Astrocyte of the spinal cord (primary cell): Measurements from ENCODE around the gene TBX5.

ENCODE experiments used
- DNase-seq: peaks from one replicate; pipeline ENCODE4 v3.0.0; 2011; ENCODE audit warnings: low read depth, low spot score
- H3K4me3 ChIP-seq: 2 replicates; pipeline ENCODE4 v1.5.1; 2011; ENCODE audit warnings: low read depth, mild to moderate bottlenecking, low read length, moderate library complexity
- in situ Hi-C: cut with HindIII; loops from 2 replicates; pipeline ENCODE4 v1.10.0; 2017; ENCODE audit warnings: low sequenced_read_pairs
- TF ChIP-seq, protein P1 (sequence below): IDR thresholded peaks from 2 replicates; pipeline ENCODE4 v1.5.1; 2012; ENCODE audit warnings: low read depth, mild to moderate bottlenecking, low read length, inconsistent platforms

Gene TBX5

DNA sequence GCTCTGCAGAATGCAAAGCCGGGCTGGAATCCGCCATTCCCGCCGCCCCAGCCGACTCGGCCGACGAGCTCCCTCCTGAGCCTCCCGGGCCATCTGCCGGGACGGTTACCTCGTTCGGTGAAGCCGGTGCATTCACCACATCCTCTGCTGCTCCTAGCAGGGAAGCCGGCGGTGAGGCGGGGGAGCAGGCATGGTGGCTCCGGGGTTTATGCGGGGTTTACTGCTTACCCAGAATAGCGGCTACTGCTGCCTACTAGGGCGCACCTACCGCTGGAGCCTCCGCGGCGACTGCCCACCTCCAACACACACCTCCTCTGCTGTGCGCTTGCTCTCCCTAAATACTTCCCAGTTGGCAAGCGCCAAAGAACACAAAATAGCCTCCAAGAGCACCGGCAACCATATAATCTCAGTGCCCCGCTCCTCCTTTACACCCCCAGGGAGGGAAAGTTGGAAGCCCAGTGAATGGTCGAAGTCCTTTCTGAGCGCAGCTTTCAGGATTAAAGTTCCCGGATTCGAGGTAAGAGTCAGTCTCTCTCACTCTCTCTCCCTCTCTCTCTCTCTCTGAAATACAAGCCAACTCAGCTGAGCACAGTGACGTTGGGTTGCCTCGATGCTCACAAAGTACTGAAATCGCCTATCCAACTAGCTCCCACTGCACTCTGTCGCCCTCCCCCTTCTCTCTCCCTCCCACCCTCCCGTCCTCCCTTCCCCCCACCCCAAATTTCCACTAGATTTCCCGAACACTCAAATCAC lies at the start of gene TBX5:
TSS of gene TBX5 (minus strand) at position 626 of the 753 bp plus-strand sequence. CDS start 2,246 bp downstream, outside the sequence.
- no peak within 1 kb of the TSS for H3K4me3 ChIP-seq
- DNase-seq = no peak
- in situ Hi-C loops = no loop called here
- TF ChIP-seq, protein P1, sequence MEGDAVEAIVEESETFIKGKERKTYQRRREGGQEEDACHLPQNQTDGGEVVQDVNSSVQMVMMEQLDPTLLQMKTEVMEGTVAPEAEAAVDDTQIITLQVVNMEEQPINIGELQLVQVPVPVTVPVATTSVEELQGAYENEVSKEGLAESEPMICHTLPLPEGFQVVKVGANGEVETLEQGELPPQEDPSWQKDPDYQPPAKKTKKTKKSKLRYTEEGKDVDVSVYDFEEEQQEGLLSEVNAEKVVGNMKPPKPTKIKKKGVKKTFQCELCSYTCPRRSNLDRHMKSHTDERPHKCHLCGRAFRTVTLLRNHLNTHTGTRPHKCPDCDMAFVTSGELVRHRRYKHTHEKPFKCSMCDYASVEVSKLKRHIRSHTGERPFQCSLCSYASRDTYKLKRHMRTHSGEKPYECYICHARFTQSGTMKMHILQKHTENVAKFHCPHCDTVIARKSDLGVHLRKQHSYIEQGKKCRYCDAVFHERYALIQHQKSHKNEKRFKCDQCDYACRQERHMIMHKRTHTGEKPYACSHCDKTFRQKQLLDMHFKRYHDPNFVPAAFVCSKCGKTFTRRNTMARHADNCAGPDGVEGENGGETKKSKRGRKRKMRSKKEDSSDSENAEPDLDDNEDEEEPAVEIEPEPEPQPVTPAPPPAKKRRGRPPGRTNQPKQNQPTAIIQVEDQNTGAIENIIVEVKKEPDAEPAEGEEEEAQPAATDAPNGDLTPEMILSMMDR = no peak

DNA sequence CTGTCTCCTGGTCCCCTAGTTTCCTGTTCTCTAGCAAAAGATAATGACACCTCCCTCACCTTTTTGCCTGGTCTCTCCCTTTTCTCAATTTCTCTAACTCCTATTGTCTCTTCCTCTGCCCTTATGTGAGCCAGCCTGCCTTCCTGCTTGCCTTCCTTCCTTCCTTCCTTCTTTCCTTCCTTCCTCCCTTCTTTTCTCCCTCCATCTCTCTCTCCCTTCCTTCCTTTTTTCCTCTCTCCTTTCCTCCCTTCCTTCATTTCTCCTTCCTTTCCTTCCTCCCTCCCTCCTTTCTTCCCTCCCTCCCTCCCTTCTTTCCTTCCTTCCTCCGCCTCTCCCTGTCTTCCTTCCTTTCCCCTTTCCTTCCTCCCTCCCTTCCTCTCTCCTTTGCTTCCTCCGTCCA lies 45.7 kb upstream of the TBX5 start:
- DNase-seq = no peak
- H3K4me3 ChIP-seq = no peak overlapping the region
- in situ Hi-C loops = no loop called here
- TF ChIP-seq, protein P1 = no peak

DNA sequence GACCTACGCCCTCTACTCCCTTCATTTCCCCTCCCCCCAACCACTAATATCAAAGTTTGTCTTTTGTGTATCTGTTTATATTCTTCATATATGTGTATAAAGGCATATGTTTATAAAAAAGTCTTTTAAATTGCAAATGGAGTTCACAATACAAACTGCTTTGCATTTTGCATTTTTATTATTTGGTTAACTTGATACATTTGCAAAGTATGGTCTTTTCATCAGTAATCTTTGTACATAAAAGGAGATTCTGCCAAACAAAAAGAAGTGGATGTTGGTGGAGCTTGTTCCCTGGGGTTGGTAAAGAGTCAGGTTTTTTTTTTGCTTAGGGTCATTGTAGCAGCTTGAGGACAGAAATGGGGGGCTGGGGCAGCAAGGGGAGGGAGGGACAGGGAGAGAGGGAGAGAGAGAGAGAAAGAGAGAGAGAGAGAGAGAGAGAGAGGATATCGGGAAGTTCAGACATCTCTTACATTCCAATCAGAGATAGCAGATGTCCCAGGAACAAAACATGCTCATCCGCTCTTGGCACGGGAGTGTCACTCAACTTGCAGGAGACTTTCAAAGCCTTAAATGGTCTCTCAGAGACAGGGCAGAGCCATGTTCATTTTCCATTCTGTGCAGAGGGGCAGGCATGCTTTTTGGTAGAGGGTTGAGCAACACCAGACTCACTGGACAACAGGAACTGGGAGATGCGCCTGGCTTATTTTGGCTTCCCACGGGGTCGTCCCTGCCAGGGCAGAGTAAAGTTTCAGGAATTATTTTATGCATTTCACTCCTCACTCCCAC lies 44.8 kb upstream of the TBX5 start:
- no peak overlapping the region for H3K4me3 ChIP-seq
- no peak for DNase-seq
- in situ Hi-C loops = no loop called here
- TF ChIP-seq, protein P1 = no peak

DNA sequence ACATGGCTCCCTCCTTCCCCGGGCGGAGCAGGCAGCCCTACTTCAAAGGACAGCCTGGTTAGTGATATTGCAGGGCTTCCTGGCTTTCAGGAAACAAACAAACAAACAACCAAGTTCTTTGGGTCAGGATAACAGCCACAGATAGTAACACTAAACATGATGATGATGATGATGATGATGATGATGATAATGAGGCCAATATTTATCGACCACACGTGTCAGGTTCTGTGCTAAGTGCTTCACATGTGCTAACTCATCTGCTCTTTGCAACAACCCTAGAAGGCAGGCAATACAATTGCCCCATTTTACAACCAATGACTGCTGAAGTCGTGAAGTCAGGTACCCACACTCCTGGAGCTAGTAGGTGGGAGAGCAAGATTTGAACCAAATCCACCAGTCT lies 44.1 kb upstream of the TBX5 start:
- H3K4me3 ChIP-seq = no peak overlapping the region
- DNase-seq = no peak
- in situ Hi-C loops = no loop called here
- TF ChIP-seq, protein P1 = no peak

DNA sequence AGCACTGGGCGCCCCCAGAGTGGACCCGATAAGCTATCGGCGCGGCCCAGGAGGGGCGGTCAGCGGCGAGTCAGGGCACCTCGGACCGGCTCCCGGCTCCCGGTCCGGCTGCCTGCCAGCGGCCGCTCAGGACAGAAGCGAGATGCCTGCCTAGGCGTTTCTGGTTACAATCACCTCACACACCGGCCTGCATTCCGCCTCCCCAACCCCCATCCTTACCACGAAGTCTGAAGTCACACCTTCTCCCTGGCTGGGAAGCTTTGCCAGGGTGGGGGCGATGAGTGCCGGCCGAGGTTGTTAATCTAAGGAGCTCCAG lies 42.6 kb upstream of the TBX5 start:
- TF ChIP-seq, protein P1 = no peak
- in situ Hi-C loops = no loop called here

DNA sequence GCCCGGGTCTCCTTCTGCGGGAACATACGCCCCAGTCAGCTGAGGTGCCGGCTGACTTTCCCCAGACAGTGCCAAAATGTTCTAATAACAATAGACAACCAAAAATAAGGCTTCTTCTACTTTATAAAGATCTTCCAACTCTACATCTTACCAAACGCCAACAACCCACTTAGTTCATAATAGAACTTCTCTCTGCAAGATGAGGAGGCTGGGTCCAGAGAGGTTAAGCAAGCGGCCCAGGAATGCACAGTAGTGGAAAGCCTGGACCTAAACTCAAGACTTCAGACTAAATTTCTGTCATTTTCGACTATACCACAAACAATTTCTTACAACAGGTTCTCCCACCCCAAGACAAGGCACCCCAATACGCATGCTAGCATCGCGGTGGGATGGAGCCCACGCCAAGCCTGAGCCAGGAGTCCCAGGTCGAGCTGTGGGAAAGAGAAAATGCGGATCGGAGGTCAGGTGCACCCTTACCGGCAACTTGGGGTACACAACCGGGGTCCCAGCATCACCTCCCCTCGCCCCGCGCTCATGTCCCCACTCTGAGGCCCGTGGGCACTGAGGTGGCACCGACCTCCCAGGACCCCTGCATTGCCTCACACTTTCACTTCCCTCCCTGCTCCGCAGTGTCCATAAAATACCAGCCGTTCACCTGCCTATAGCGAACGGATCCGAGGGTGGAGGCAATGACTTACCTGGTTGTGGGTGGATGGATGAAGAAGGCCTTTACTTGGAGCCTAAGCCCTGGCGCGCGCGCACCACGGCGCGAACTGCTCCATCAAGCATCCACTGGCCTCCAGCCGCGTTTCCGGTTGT lies 42.1 kb upstream of the TBX5 start:
- TF ChIP-seq, protein P1 = no peak
- in situ Hi-C loops = no loop called here
- DNase-seq = no peak
- no peak overlapping the region for H3K4me3 ChIP-seq

More for the DNA sequence above, 42.6 kb upstream of the TBX5 start:
- H3K4me3 ChIP-seq = no peak overlapping the region
- DNase-seq = no peak
